ENCODE data around the gene GTF2F1. TPM values are rescaled to one million over a fixed set of nuclear protein-coding genes. Genes with fewer than 3 reads are reported as not detected.
"Not testable (repeated sequence)": the region's sequence is repeated elsewhere in the genome, so short reads cannot be mapped to it uniquely, and the experiment has no call there.

Gene GTF2F1
- total and polyA plus RNA-seq, 4 donors, result 35.7 to 59.4 (median 43.4) TPM

DNA sequence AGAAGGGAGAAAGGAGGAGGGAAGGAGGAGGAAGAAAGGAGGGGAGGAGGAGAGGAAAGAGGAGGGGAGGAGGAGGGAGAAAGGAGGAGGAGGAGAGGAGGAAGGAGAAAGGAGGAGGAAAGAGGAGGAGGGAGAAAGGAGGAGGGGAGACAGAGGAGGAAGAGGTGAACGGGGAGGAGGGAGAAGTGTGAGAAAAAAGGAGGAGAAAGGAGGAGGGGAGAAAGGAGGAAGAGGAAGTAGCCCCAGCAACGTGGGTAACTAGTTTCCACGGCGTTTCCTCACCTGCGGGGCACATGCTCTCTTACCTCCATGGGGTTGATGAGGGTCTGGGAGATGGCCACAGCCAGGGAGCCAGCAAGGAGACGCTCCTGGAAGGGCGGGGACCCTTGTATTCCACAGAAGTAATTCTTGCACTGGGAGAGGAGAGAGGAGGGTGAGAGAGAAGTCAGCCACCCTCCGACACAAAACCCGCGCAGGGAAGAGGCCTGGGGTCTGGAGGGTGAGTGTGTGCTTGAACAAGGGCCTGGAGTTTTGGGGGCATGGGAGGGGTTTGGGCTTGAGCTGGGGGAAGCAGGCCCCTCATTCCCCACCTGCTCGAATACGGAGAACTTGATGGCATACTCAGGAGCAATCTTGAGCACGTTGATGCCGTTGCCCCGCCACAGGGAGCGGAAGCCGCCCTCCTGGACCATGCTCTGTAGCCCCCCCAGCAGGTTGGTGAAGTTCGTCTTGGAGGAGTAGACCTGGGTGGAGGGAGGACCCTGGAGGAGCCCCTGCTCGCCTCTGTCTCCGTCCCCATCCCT lies 36.7 kb upstream of the GTF2F1 start:
- H3K9me3 ChIP-seq (ENCODE audit: control insufficient read depth, low read length), result no peaks in the 10 kb centered on the region
- DNase-seq, result no peak
- WGBS, 2 donors, result 58 to 62% methylated on average over 20 of the region's 20 CpGs
- no peaks in the 10 kb centered on the region for H3K36me3 ChIP-seq (ENCODE audit: control insufficient read depth in 1 of 2, insufficient read depth in 2 of 2, low read length in 1 of 2)
- H3K4me3 ChIP-seq (ENCODE audit: low read length in 2 of 2), result no peak overlapping the region
- no peaks in the 10 kb centered on the region for H3K4me1 ChIP-seq (ENCODE audit: control insufficient read depth in 1 of 2, insufficient read depth in 2 of 2, low read length in 2 of 2)
- H3K27ac ChIP-seq (ENCODE audit: low read depth in 1 of 2, low read length in 2 of 2), result no peak overlapping the region
- H3K27me3 ChIP-seq (ENCODE audit: control insufficient read depth in 1 of 2, insufficient read depth in 2 of 2, low read length in 1 of 2), result no peaks in the 10 kb centered on the region
- no peak for ATAC-seq (ENCODE audit: low FRiP score)
- intact Hi-C loops (cut with DNase I), result no loop called here

DNA sequence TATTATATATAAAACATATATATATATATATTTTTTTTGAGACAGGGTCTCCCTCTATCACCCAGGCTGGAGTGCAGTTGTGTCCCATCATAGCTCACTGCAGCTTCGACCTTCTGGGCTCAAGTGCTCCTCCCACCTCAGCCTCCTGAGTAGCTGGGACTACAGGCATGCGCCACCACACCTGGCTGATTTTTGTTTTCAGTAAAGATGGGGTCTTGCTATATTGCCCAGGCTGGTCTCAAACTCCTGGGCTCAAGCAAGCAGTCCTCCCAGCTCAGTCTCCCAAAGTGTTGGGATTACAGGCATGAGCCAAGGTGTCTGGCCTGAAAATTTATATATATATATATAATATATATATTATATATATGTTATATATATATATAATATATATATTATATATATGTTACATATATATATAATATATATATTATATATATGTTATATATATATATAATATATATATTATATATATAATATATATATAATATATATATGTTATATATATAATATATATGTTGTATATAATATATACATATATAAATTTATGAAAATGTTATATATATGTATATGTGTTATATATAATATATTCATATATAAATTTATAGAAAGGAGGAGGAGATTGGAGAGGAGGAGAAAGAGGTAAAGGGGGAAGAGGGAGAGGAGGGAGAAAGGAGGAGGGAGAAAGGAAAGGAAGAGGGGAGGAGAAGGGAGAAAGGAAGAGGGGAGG lies 35.9 kb upstream of the GTF2F1 start:
- WGBS, 2 donors, result 91% methylated on average over 2 of the region's 2 CpGs
- ATAC-seq (ENCODE audit: low FRiP score); H3K4me3 ChIP-seq (ENCODE audit: low read length in 2 of 2); DNase-seq; intact Hi-C loops (cut with DNase I); H3K9me3 ChIP-seq (ENCODE audit: control insufficient read depth, low read length); H3K27ac ChIP-seq (ENCODE audit: low read depth in 1 of 2, low read length in 2 of 2); H3K4me1 ChIP-seq (ENCODE audit: control insufficient read depth in 1 of 2, insufficient read depth in 2 of 2, low read length in 2 of 2); H3K36me3 ChIP-seq (ENCODE audit: control insufficient read depth in 1 of 2, insufficient read depth in 2 of 2, low read length in 1 of 2); H3K27me3 ChIP-seq (ENCODE audit: control insufficient read depth in 1 of 2, insufficient read depth in 2 of 2, low read length in 1 of 2): not testable (repeated sequence)

DNA sequence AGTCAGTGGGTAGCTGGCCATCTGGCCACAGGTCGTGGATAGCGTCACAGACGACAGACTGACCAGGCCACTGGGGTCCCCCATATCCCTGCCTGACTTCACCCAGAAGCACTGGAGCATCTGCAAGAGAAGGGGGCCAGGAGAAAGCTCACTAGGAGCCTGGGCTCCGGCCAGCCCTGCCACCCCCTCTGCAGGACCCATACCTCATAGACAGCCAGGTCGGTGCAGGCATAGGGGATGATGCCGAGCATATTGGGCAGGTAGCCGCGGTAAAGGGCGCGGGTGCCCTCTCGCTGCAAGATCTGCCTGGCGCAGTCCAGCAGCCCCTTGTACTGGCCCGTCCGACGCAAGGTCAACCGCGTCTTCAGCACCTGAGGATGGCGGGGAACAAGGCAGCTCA lies 34.2 kb upstream of the GTF2F1 start:
- Histone ChIP-seq H3K9me3 (ENCODE audit: control insufficient read depth, low read length) (no peaks in the 10 kb centered on the region), H3K27ac (ENCODE audit: low read depth in 1 of 2, low read length in 2 of 2) (no peak overlapping the region), H3K36me3 (ENCODE audit: control insufficient read depth in 1 of 2, insufficient read depth in 2 of 2, low read length in 1 of 2) (no peaks in the 10 kb centered on the region), H3K4me1 (ENCODE audit: control insufficient read depth in 1 of 2, insufficient read depth in 2 of 2, low read length in 2 of 2) (no peaks in the 10 kb centered on the region), H3K4me3 (ENCODE audit: low read length in 2 of 2) (no peak overlapping the region), H3K27me3 (ENCODE audit: control insufficient read depth in 1 of 2, insufficient read depth in 2 of 2, low read length in 1 of 2) (no peaks in the 10 kb centered on the region)
- 95 to 96% methylated on average over 17 to 18 of the region's 18 CpGs for WGBS, 2 donors
- DNase-seq, result no peak
- no peak for ATAC-seq (ENCODE audit: low FRiP score)
- intact Hi-C loops (cut with DNase I), result no loop called here

DNA sequence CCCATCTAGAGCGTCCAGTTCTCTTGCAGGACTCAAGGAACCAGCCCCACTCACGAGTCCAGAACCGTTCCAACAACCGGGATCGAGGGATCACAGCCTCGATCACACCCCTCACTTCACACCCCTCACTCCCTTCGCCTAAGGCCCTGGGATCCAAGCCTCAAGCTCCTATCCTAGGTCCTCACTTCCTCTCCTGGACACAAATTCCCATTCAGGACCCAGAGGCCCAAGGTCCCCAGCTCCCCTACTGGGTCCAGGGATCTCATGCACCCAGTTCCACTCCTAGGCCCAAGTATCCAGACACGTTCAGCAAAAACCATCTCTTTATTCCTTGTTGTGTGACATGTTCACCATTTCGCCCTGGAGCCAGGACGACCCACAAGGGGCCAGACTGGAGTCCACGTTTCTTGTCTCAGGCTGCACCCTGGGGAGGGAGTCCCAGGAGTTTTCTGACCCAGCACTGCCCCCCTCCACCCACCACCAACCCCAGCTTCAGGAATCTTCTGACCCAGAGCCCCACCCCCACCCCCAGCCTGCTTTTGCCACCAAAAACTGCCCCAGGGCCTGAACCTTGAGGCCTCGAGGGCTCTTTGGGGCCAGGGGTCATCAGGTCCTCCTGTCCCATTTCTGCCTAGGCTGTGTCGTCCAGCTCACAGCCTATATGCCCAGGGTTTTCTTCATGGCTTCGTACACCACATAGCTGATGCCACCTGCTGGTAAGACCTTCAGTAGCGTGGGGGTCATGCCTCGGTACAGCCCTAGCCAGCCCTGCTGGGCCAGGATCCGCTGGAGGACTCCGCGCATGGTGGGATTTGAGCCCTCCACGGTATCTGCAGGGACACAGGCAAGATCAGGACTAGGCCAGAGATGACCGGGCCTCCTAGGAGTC lies 33.0 kb upstream of the GTF2F1 start:
- Histone ChIP-seq H3K9me3 (ENCODE audit: control insufficient read depth, low read length) (no peaks in the 10 kb centered on the region), H3K27me3 (ENCODE audit: control insufficient read depth in 1 of 2, insufficient read depth in 2 of 2, low read length in 1 of 2) (no peaks in the 10 kb centered on the region), H3K36me3 (ENCODE audit: control insufficient read depth in 1 of 2, insufficient read depth in 2 of 2, low read length in 1 of 2) (no peaks in the 10 kb centered on the region), H3K27ac (ENCODE audit: low read depth in 1 of 2, low read length in 2 of 2) (peak overlapping the region in 1 of 2 donors; percentile 34), H3K4me3 (ENCODE audit: low read length in 2 of 2) (no peak overlapping the region), H3K4me1 (ENCODE audit: control insufficient read depth in 1 of 2, insufficient read depth in 2 of 2, low read length in 2 of 2) (no peaks in the 10 kb centered on the region)
- intact Hi-C loops (cut with DNase I), result loop anchor here (1.0 to 2.0 kb wide), 3 partner anchors 33 to 53 kb away; partner anchors contain the start of genes ALKBH7 (in 1 of the 2), GTF2F1 (in 1 of the 2) and SLC25A23 (in 1 of the 2)
- WGBS, 2 donors, result 93 to 95% methylated on average over 21 of the region's 21 CpGs
- no peak for ATAC-seq (ENCODE audit: low FRiP score)
- no peak for DNase-seq

DNA sequence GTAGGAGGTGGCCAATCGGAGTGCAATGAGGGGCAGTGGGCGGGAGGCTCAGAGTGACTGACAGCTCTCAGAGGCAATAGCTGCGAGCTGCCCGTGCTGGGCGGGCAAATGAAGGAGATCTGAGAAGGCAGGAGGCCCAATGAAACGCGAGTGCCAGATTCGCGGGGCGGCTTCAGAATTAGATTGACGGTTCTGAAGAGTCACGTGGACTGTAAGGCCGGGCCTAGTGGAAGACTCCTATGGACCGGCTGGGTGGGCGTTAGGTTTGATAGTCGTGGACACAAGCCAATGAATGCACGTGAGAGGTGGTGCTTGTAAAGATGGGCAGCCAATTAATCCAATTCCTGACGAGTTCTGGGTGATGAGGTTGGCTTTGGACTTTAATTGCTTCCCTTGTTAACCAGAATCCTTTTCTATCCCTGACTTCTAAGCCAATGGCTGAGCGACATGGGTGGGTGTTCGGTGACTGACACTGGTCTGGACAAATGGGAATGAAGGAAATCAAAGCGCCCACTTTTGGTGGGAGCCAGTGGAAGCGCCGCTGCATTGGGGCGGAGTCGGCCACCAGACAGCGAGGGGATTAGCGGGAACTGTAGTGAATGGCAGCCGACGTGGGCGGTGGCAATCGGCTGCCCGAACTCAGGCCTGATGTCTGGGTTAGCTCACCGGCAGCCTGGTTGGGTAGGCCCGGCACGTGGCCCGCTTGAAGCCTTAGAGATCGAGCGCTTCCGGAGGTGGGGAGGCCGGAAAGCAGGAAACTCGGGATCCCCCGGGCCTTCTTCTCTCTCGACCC lies 32.2 kb upstream of the GTF2F1 start:
- Histone ChIP-seq H3K27me3 (ENCODE audit: control insufficient read depth in 1 of 2, insufficient read depth in 2 of 2, low read length in 1 of 2) (no peaks in the 10 kb centered on the region), H3K4me3 (ENCODE audit: low read length in 2 of 2) (no peak overlapping the region), H3K9me3 (ENCODE audit: control insufficient read depth, low read length) (no peaks in the 10 kb centered on the region), H3K27ac (ENCODE audit: low read depth in 1 of 2, low read length in 2 of 2) (peak overlapping the region in 1 of 2 donors; percentile 34), H3K36me3 (ENCODE audit: control insufficient read depth in 1 of 2, insufficient read depth in 2 of 2, low read length in 1 of 2) (no peaks in the 10 kb centered on the region), H3K4me1 (ENCODE audit: control insufficient read depth in 1 of 2, insufficient read depth in 2 of 2, low read length in 2 of 2) (no peaks in the 10 kb centered on the region)
- intact Hi-C loops (cut with DNase I), result loop anchor here (1.0 to 2.0 kb wide), 3 partner anchors 32 to 52 kb away; partner anchors contain the start of genes ALKBH7 (in 1 of the 2), GTF2F1 (in 1 of the 2) and SLC25A23 (in 1 of the 2)
- DNase-seq (peak; percentile 99 to 100), ATAC-seq (ENCODE audit: low FRiP score) (peak; percentile 97)
- 5 to 6% methylated on average over 43 of the region's 43 CpGs for WGBS, 2 donors

DNA sequence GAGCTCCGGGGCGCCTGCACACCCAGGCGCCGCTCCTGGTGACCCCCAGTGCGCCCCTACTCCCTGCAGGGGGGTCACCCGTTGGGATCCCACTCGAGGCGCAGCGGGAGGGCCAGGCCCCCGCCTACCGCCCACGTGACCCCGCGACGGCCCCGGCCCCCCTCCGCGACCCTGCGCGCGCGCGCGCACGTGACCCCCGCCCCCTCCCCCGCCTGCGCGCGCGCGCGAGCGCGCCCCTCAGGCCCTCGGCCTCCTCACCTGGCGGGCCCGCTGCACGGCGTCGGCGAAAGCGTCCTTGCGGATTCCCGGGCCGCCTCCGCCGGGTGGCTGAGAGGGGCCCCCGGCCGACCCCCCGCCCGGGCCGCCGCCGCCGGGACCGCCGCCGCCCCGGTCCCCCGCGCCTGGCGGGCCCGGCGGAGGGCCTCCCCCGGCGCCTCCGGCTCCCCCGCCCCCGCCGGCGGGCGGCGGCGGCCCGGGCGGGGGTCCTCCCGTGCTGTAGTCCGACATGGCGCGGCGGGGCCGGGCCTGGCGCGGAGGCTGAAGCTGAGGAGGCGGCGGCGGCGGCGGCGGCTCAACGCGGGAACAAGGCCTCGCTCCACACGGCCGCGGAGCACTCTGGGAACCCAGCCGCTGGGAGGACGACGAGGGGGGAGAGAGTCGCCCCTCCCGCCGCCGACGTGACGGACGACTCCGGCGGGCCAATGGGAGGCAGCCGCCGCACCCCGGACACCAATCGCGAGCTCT lies 31.4 kb upstream of the GTF2F1 start, which contains the start of gene KHSRP:
TSS of gene KHSRP (minus strand) at position 617 of the 744 bp plus-strand sequence. CDS start at position 507, 110 bp downstream.
- intact Hi-C loops (cut with DNase I), result loop anchor here (2.0 kb wide), 2 partner anchors 34 to 52 kb away; partner anchors contain the start of genes ALKBH7 (in 1 of the 2) and SLC25A23 (in 1 of the 2)
- Histone ChIP-seq H3K27me3 (ENCODE audit: control insufficient read depth in 1 of 2, insufficient read depth in 2 of 2, low read length in 1 of 2) (no peaks in the 10 kb centered on the region), H3K4me1 (ENCODE audit: control insufficient read depth in 1 of 2, insufficient read depth in 2 of 2, low read length in 2 of 2) (no peaks in the 10 kb centered on the region), H3K9me3 (ENCODE audit: control insufficient read depth, low read length) (no peaks in the 10 kb centered on the region), H3K27ac (ENCODE audit: low read depth in 1 of 2, low read length in 2 of 2) (peak within 1 kb of the TSS; percentile 34 to 53), H3K36me3 (ENCODE audit: control insufficient read depth in 1 of 2, insufficient read depth in 2 of 2, low read length in 1 of 2) (no peaks in the 10 kb centered on the region), H3K4me3 (ENCODE audit: low read length in 2 of 2) (peak within 1 kb of the TSS; percentile 87 to 94)
- DNase-seq (peak in 1 of 2 donors; percentile 79), ATAC-seq (ENCODE audit: low FRiP score) (no peak)
- 0 to 1% methylated on average over 61 to 114 of the region's 114 CpGs for WGBS, 2 donors

DNA sequence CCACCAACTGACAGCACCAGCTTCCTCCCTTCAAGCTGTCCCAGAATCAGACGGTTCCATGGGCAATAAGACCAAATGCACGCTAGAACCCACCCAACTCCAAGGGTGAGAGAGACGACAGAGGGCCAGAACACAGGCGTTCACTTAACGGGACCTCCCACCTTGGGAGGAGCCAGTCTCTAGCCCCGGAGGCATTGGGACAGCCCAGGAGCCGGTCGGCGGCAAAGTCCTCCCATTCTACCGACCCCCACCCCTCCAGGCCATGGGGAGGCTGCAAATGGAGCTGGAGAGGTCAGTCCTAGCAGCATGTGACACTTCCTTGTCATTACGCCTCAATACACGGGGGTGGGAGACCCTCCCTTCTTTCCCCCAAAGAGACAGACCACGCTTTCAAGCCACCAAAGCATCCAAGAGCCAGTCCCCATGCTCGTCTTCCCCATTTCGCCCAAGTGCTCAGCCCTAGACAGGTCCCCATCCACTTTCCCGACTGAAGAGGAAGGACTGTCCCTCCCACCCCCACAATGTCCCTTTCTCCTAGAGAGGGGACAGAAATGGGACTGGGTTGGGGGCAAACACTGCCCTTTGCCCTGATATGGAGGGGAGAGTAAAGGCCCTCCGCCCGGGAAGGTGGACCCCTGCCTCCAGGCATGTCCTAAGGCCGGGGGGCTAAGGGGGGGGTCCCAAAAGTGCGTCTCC lies 30.7 kb upstream of the GTF2F1 start:
- H3K9me3 ChIP-seq (ENCODE audit: control insufficient read depth, low read length), result no peaks in the 10 kb centered on the region
- peak overlapping the region; percentile 87 to 94 for H3K4me3 ChIP-seq (ENCODE audit: low read length in 2 of 2)
- ATAC-seq (ENCODE audit: low FRiP score), result no peak
- no peaks in the 10 kb centered on the region for H3K4me1 ChIP-seq (ENCODE audit: control insufficient read depth in 1 of 2, insufficient read depth in 2 of 2, low read length in 2 of 2)
- peak; percentile 67 to 81 for DNase-seq
- no peaks in the 10 kb centered on the region for H3K27me3 ChIP-seq (ENCODE audit: control insufficient read depth in 1 of 2, insufficient read depth in 2 of 2, low read length in 1 of 2)
- 0 to 2% methylated on average over 20 of the region's 20 CpGs for WGBS, 2 donors
- H3K36me3 ChIP-seq (ENCODE audit: control insufficient read depth in 1 of 2, insufficient read depth in 2 of 2, low read length in 1 of 2), result peaks cover 0 to 3% of the 10 kb centered on the region in 2 donors
- no peak overlapping the region for H3K27ac ChIP-seq (ENCODE audit: low read depth in 1 of 2, low read length in 2 of 2)
- intact Hi-C loops (cut with DNase I), result loop anchor here (2.0 kb wide), 2 partner anchors 35 to 51 kb away; partner anchors contain the start of genes ALKBH7 (in 1 of the 2) and SLC25A23 (in 1 of the 2)
